Astrocyte (in vitro differentiated cells and primary cell): ENCODE data around the gene TERB1. TPM values are rescaled to one million over a fixed set of nuclear protein-coding genes. Genes with fewer than 3 reads are reported as not detected.

Experiments used
- DNase-seq: peaks from one replicate; pipeline ENCODE4 v3.0.0-alpha.2; 2010; ENCODE audit warnings: low read depth
- FAIRE-seq: peaks from 2 replicates; lab custom pipeline; 2011; peaks lifted over from hg19 to GRCh38; lab: Jason Lieb, UNC
- H2AFZ ChIP-seq: 2 replicates; pipeline ENCODE4 v1.6.0; 2012; ENCODE audit warnings: low read depth, low read length, inconsistent platforms
- H3K27ac ChIP-seq: 2 replicates; pipeline ENCODE4 v1.5.1; 2011; ENCODE audit warnings: low read depth, low read length, inconsistent platforms
- H3K27me3 ChIP-seq: 2 replicates; pipeline ENCODE4 v1.6.0; 2011; ENCODE audit warnings: low read length, inconsistent platforms; ENCODE audit not compliant: insufficient read depth
- H3K36me3 ChIP-seq: 2 replicates; pipeline ENCODE4 v1.5.1; 2011; ENCODE audit warnings: low read length, inconsistent platforms; ENCODE audit not compliant: insufficient read depth
- H3K4me1 ChIP-seq: 2 replicates; pipeline ENCODE4 v1.5.1; 2011; ENCODE audit warnings: low read length, inconsistent platforms; ENCODE audit not compliant: insufficient read depth
- H3K4me2 ChIP-seq: 2 replicates; pipeline ENCODE4 v1.6.0; 2012; ENCODE audit warnings: low read length, inconsistent platforms
- H3K4me3 ChIP-seq: 2 replicates; pipeline ENCODE4 v1.5.1; 2011; ENCODE audit warnings: low read depth, mild to moderate bottlenecking, low read length, inconsistent platforms; ENCODE audit not compliant: insufficient read depth
- H3K79me2 ChIP-seq: 2 replicates; pipeline ENCODE4 v1.6.0; 2012; ENCODE audit warnings: mild to moderate bottlenecking, low read length, inconsistent platforms; ENCODE audit not compliant: insufficient read depth
- H3K9ac ChIP-seq: 2 replicates; pipeline ENCODE4 v1.6.0; 2012; ENCODE audit warnings: mild to moderate bottlenecking, low read length, inconsistent platforms
- H3K9me3 ChIP-seq: 2 replicates; pipeline ENCODE4 v1.5.1; 2012; ENCODE audit warnings: low read depth, mild to moderate bottlenecking, low read length, inconsistent platforms; ENCODE audit not compliant: insufficient read depth
- H4K20me1 ChIP-seq: 2 replicates; pipeline ENCODE4 v1.6.0; 2012; ENCODE audit warnings: low read length, inconsistent platforms; ENCODE audit not compliant: insufficient read depth
- H3K27ac Mint-ChIP-seq: one replicate; pipeline ENCODE4 v1.8.0; 2021; ENCODE audit warnings: mild to moderate bottlenecking, mixed read lengths; ENCODE audit not compliant: unreplicated experiment
- H3K27me3 Mint-ChIP-seq: one replicate; pipeline ENCODE4 v1.8.0; 2021; ENCODE audit warnings: low read depth, mixed read lengths; ENCODE audit not compliant: unreplicated experiment
- H3K36me3 Mint-ChIP-seq: one replicate; pipeline ENCODE4 v1.8.0; 2021; ENCODE audit warnings: low read depth, mixed read lengths; ENCODE audit not compliant: unreplicated experiment
- H3K4me1 Mint-ChIP-seq: one replicate; pipeline ENCODE4 v1.8.0; 2021; ENCODE audit warnings: low read depth, mixed read lengths; ENCODE audit not compliant: unreplicated experiment
- H3K4me3 Mint-ChIP-seq: one replicate; pipeline ENCODE4 v1.8.0; 2021; ENCODE audit warnings: mild to moderate bottlenecking, moderate library complexity, mixed read lengths; ENCODE audit not compliant: unreplicated experiment
- H3K9me3 Mint-ChIP-seq: one replicate; pipeline ENCODE4 v1.8.0; 2021; ENCODE audit warnings: mild to moderate bottlenecking, mixed read lengths; ENCODE audit not compliant: unreplicated experiment
- EZH2 ChIP-seq: IDR thresholded peaks from 2 replicates; pipeline ENCODE4 v1.6.1; 2012; ENCODE audit warnings: mild to moderate bottlenecking, low read length, inconsistent platforms; ENCODE audit not compliant: insufficient read depth
- total RNA-seq: library from RNA; stranded (reverse); gene quantifications from 2 replicates; pipeline ENCODE4 v1.2.1, GENCODE V29; 2021
- TF ChIP-seq, protein P1 (sequence below): IDR thresholded peaks from 2 replicates; pipeline ENCODE4 v1.5.1; 2011; ENCODE audit warnings: low read depth, mild to moderate bottlenecking, inconsistent platforms, low read length, moderate library complexity; ENCODE audit not compliant: insufficient read depth

The TERB1 gene
- total RNA-seq, 1 donor from 2014 or later, result 0.16 TPM

- TF ChIP-seq, protein P1, sequence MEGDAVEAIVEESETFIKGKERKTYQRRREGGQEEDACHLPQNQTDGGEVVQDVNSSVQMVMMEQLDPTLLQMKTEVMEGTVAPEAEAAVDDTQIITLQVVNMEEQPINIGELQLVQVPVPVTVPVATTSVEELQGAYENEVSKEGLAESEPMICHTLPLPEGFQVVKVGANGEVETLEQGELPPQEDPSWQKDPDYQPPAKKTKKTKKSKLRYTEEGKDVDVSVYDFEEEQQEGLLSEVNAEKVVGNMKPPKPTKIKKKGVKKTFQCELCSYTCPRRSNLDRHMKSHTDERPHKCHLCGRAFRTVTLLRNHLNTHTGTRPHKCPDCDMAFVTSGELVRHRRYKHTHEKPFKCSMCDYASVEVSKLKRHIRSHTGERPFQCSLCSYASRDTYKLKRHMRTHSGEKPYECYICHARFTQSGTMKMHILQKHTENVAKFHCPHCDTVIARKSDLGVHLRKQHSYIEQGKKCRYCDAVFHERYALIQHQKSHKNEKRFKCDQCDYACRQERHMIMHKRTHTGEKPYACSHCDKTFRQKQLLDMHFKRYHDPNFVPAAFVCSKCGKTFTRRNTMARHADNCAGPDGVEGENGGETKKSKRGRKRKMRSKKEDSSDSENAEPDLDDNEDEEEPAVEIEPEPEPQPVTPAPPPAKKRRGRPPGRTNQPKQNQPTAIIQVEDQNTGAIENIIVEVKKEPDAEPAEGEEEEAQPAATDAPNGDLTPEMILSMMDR, result no peak
- TF ChIP-seq EZH2, result no peak
- Histone ChIP-seq H3K79me2 (peaks cover 50% of the 10 kb centered on the region), H3K4me2 (peak overlapping the region; percentile 100), H3K27ac (peak overlapping the region; percentile 96), H3K27me3 (no peaks in the 10 kb centered on the region), H3K4me3 (peak overlapping the region; percentile 54), H3K9ac (peak overlapping the region; percentile 98), H2AFZ (peak overlapping the region; percentile 77), H3K9me3 (no peaks in the 10 kb centered on the region), H3K4me1 (peaks cover 13% of the 10 kb centered on the region), H4K20me1 (peaks cover 38% of the 10 kb centered on the region), H3K36me3 (peaks cover 12% of the 10 kb centered on the region)
- DNase-seq (no peak), FAIRE-seq (no peak)
- Mint-ChIP-seq H3K4me3 (peak overlapping the region; percentile 77), H3K36me3 (peaks cover 5% of the 10 kb centered on the region), H3K27me3 (no peaks in the 10 kb centered on the region), H3K9me3 (no peaks in the 10 kb centered on the region), H3K4me1 (peaks cover 26% of the 10 kb centered on the region), H3K27ac (peak overlapping the region; percentile 93)
Measured at GRCh38 chr16:66751992-66752322, 49.4 kb downstream of the TERB1 start.

DNA sequence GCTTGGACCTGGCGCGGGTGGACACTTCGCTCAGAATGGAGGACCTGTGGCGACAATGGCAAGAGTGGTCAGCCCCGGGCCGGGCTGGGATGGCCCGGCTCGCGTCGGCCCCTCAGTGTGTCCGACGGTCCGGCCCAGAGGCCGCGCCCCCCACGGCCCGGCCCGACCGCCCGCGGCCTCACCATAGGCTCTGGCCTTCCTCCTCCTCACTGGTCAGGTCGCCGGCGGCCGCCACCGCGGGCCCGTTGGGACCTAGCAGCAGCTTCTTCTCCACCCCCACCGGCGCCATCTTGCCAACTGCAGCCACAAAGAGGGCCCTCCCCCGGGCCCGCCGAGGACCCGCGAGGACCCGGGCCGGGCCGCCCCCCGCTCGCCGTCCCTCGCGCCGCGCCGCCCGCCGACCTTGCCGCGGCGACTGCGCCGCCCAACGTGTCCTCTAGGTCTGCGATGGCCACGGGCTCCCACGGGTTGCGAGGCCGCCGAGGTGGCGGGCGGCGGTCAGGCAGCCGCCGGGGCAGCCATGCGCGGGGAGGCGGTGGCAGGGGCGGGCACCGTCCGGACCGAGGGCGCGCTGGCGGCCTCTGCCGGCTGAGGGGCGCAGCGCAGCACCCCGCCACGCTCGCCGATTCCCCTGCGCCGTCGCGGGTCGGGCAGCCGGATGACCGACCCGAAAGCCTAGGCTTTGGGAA is 49.9 kb downstream of the TERB1 start, which contains the start of gene DYNC1LI2:
TSS of gene DYNC1LI2 (minus strand) at position 307 of the 689 bp plus-strand sequence. CDS start at position 289, 18 bp downstream.
- Mint-ChIP-seq H3K27me3 (no peaks in the 10 kb centered on the region), H3K9me3 (no peaks in the 10 kb centered on the region), H3K4me3 (peak within 1 kb of the TSS; percentile 93), H3K4me1 (peaks cover 31% of the 10 kb centered on the region), H3K27ac (peak within 1 kb of the TSS; percentile 93), H3K36me3 (peaks cover 8% of the 10 kb centered on the region)
- H3K36me3 ChIP-seq, result peaks cover 15% of the 10 kb centered on the region
- DNase-seq (peak; percentile 34), FAIRE-seq (no peak)
- TF ChIP-seq, protein P1, result peak; percentile 50
- TF ChIP-seq EZH2, result no peak
- peaks cover 43% of the 10 kb centered on the region for H4K20me1 ChIP-seq
- peak within 1 kb of the TSS; percentile 98 for H3K9ac ChIP-seq
- no peaks in the 10 kb centered on the region for H3K9me3 ChIP-seq
- H3K4me1 ChIP-seq, result peaks cover 13% of the 10 kb centered on the region
- peak within 1 kb of the TSS; percentile 77 for H2AFZ ChIP-seq
- H3K27ac ChIP-seq, result peak within 1 kb of the TSS; percentile 96
- peaks cover 55% of the 10 kb centered on the region for H3K79me2 ChIP-seq
- peak within 1 kb of the TSS; percentile 100 for H3K4me3 ChIP-seq
- no peaks in the 10 kb centered on the region for H3K27me3 ChIP-seq
- peak within 1 kb of the TSS; percentile 100 for H3K4me2 ChIP-seq

- Histone ChIP-seq H3K4me3 (peak overlapping the region; percentile 100), H3K4me1 (peaks cover 13% of the 10 kb centered on the region), H3K36me3 (peaks cover 20% of the 10 kb centered on the region), H3K27me3 (no peaks in the 10 kb centered on the region), H3K9me3 (no peaks in the 10 kb centered on the region), H3K4me2 (peak overlapping the region; percentile 100), H3K27ac (peak overlapping the region; percentile 96), H3K9ac (peak overlapping the region; percentile 98), H3K79me2 (peaks cover 60% of the 10 kb centered on the region), H4K20me1 (peaks cover 47% of the 10 kb centered on the region), H2AFZ (peak overlapping the region; percentile 77)
- Mint-ChIP-seq H3K4me3 (peak overlapping the region; percentile 93), H3K9me3 (no peaks in the 10 kb centered on the region), H3K27me3 (no peaks in the 10 kb centered on the region), H3K27ac (peak overlapping the region; percentile 45), H3K4me1 (peaks cover 31% of the 10 kb centered on the region), H3K36me3 (peaks cover 8% of the 10 kb centered on the region)
- FAIRE-seq (no peak), DNase-seq (no peak)
- no peak for TF ChIP-seq EZH2
- TF ChIP-seq, protein P1, result no peak
Measured at GRCh38 chr16:66751053-66751302, 50.4 kb downstream of the TERB1 start.
